Esophagus squamous epithelium (tissue), 4 donors: ENCODE results near the gene FBN3.

Source experiments
- POLR2A ChIP-seq, 4 donors: fragments of 450-650 bp; IDR thresholded peaks; one replicate each; pipeline ENCODE4 v1.6.1; 2017; ENCODE audit warnings: antibody characterized with exemption in 4 of 4, mild to moderate bottlenecking in 4 of 4, moderate library complexity in 3 of 4
- TF ChIP-seq, protein P1 (sequence below), 6 experiments: fragments of 450-650 bp in 4 of 6; fragments of 200-600 bp in 2 of 6; sonication (generic) in 2 of 6; IDR thresholded peaks; one replicate each; pipeline ENCODE4 v1.5.1; 2016 to 2019; ENCODE audit warnings: antibody characterized with exemption in 6 of 6, mild to moderate bottlenecking in 4 of 6, moderate library complexity in 4 of 6

DNA sequence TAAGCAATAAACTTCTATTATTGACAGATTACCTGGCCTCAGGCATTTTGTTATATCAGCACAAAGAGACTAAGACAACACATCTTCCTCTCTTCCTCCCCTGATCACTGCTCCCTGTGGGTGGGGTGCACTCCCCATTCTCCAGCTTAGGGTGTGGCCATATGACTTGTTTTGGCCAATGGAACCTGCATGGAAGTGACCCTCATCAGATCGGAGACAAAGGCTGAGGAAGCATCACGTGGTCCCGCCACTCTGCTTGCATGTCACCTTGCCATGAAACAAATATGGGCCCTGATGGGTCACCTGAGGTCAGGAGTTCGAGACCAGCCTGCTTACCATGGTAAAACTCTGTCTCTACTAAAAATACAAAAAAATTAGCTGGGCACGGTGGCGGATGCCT, 110.6 kb downstream of the FBN3 start:
- TF ChIP-seq, protein P1, sequence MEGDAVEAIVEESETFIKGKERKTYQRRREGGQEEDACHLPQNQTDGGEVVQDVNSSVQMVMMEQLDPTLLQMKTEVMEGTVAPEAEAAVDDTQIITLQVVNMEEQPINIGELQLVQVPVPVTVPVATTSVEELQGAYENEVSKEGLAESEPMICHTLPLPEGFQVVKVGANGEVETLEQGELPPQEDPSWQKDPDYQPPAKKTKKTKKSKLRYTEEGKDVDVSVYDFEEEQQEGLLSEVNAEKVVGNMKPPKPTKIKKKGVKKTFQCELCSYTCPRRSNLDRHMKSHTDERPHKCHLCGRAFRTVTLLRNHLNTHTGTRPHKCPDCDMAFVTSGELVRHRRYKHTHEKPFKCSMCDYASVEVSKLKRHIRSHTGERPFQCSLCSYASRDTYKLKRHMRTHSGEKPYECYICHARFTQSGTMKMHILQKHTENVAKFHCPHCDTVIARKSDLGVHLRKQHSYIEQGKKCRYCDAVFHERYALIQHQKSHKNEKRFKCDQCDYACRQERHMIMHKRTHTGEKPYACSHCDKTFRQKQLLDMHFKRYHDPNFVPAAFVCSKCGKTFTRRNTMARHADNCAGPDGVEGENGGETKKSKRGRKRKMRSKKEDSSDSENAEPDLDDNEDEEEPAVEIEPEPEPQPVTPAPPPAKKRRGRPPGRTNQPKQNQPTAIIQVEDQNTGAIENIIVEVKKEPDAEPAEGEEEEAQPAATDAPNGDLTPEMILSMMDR (IDR thresholded peaks at IDR 0.05): no peak
- TF ChIP-seq POLR2A (IDR thresholded peaks at IDR 0.05): no peak
